Neuronal stem cell (in vitro differentiated cells): ENCODE results near the gene SERGEF.

ENCODE experiments used
- DNase-seq: peaks from one replicate; pipeline ENCODE4 v3.0.0-alpha.2; 2013; ENCODE audit warnings: low spot score
- H2AFZ ChIP-seq: one replicate; pipeline ENCODE4 v1.6.1; 2013; ENCODE audit warnings: mild to moderate bottlenecking, low read length, inconsistent platforms
- H2AK5ac ChIP-seq: 2 replicates; pipeline ENCODE4 v1.6.1; 2013; ENCODE audit warnings: low read depth, mild to moderate bottlenecking, inconsistent platforms, low read length, moderate library complexity, mixed read lengths
- H2BK120ac ChIP-seq: 2 replicates; pipeline ENCODE4 v1.6.1; 2013; ENCODE audit warnings: low read depth, mild to moderate bottlenecking, inconsistent platforms, low read length, moderate library complexity, mixed read lengths
- H2BK12ac ChIP-seq: one replicate; pipeline ENCODE4 v1.6.1; 2013; ENCODE audit warnings: low read length, inconsistent platforms
- H2BK15ac ChIP-seq: 2 replicates; pipeline ENCODE4 v1.6.1; 2013; ENCODE audit warnings: mild to moderate bottlenecking, low read length, inconsistent platforms, mixed read lengths
- H2BK5ac ChIP-seq: one replicate; pipeline ENCODE4 v1.6.1; 2013; ENCODE audit warnings: inconsistent platforms, mild to moderate bottlenecking, low read length, moderate library complexity
- H3K14ac ChIP-seq: one replicate; pipeline ENCODE4 v1.6.1; 2013; ENCODE audit warnings: low read length, inconsistent platforms
- H3K18ac ChIP-seq: 2 replicates; pipeline ENCODE4 v1.6.1; 2013; ENCODE audit warnings: low read length, inconsistent platforms
- H3K23ac ChIP-seq: 2 replicates; pipeline ENCODE4 v1.6.1; 2013; ENCODE audit warnings: low read depth, mild to moderate bottlenecking, mixed read lengths, low read length, inconsistent platforms; ENCODE audit not compliant: poor library complexity
- H3K27ac ChIP-seq: replicated peaks from 3 replicates; pipeline ENCODE4 v1.5.1; 2013; ENCODE audit warnings: low read length, inconsistent platforms
- H3K27me3 ChIP-seq, 3 experiments: 2 replicates each; pipeline ENCODE4 v1.6.1; 2013; ENCODE audit warnings: low read length in 3 of 3, mild to moderate bottlenecking in 2 of 3, inconsistent platforms in 1 of 3, low read depth in 1 of 3, mixed read lengths in 1 of 3, moderate library complexity in 1 of 3; ENCODE audit not compliant: control insufficient read depth in 3 of 3, insufficient read depth in 3 of 3
- H3K36me3 ChIP-seq, 2 donors: replicated peaks in 1 of 2; 2 replicates each; pipeline ENCODE4 v1.6.1; 2013; ENCODE audit warnings: low read length in 2 of 2; ENCODE audit not compliant: control insufficient read depth in 2 of 2, insufficient read depth in 2 of 2
- H3K4ac ChIP-seq: 2 replicates; pipeline ENCODE4 v1.6.1; 2013; ENCODE audit warnings: inconsistent platforms, mild to moderate bottlenecking, low read length, moderate library complexity
- H3K4me1 ChIP-seq, 2 donors: 1 replicate in 1 of 2; 2 replicates in 1 of 2; pipeline ENCODE4 v1.6.1; 2013; ENCODE audit warnings: low read length in 2 of 2, low read depth in 1 of 2; ENCODE audit not compliant: control insufficient read depth in 2 of 2, insufficient read depth in 1 of 2
- H3K4me2 ChIP-seq: one replicate; pipeline ENCODE4 v1.6.1; 2013; ENCODE audit warnings: mild to moderate bottlenecking, low read length, inconsistent platforms; ENCODE audit not compliant: insufficient read depth, poor library complexity, severe bottlenecking
- H3K4me3 ChIP-seq, 2 donors: 2 replicates each; pipeline ENCODE4 v1.5.1; 2013; ENCODE audit warnings: low read length in 2 of 2, mild to moderate bottlenecking in 2 of 2, inconsistent platforms in 1 of 2, moderate library complexity in 1 of 2
- H3K79me1 ChIP-seq: one replicate; pipeline ENCODE4 v1.6.1; 2013; ENCODE audit warnings: low read depth, mild to moderate bottlenecking, inconsistent platforms, low read length, moderate library complexity
- H3K9ac ChIP-seq: one replicate; pipeline ENCODE4 v1.6.1; 2013; ENCODE audit warnings: mild to moderate bottlenecking, low read depth, low read length, inconsistent platforms; ENCODE audit not compliant: poor library complexity
- H3K9me3 ChIP-seq, 2 donors: replicated peaks in 1 of 2; 2 replicates each; pipeline versions ENCODE3 to v1.6.1; 2013; ENCODE audit warnings: low read length in 2 of 2, mild to moderate bottlenecking in 2 of 2, inconsistent platforms in 1 of 2, low read depth in 1 of 2, mixed read lengths in 1 of 2, moderate library complexity in 1 of 2; ENCODE audit not compliant: control insufficient read depth in 2 of 2, insufficient read depth in 1 of 2
- H4K8ac ChIP-seq: one replicate; pipeline ENCODE4 v1.6.1; 2013; ENCODE audit warnings: low read depth, mild to moderate bottlenecking, inconsistent platforms, low read length, moderate library complexity
- H4K91ac ChIP-seq: one replicate; pipeline ENCODE4 v1.6.1; 2013; ENCODE audit warnings: low read length, low read depth, mild to moderate bottlenecking, inconsistent platforms; ENCODE audit not compliant: poor library complexity
- WGBS, 2 donors: extraction: QIAGEN DNeasy Blood & Tissue Kit; methylation state at CpG; one replicate each; pipeline ENCODE4 v1.1.7; 2013; ENCODE audit warnings: missing lambda C conversion rate in 2 of 2, mixed read lengths in 1 of 2; ENCODE audit not compliant: insufficient read length in 2 of 2, insufficient replicate concordance in 1 of 2; ENCODE audit errors: extremely low coverage in 2 of 2; 5-methylcytosine and 5-hydroxymethylcytosine counted together

The SERGEF gene

GRCh38 chr11:17782145-17782544 is 230.7 kb downstream of the SERGEF start:
- Histone ChIP-seq H3K14ac (no peak overlapping the region), H4K91ac (no peak overlapping the region), H4K8ac (no peak overlapping the region), H2AFZ (no peak overlapping the region), H3K4me3 (no peak overlapping the region), H3K79me1 (no peaks in the 10 kb centered on the region), H3K36me3 (no peaks in the 10 kb centered on the region), H3K4me1 (peaks cover 3 to 5% of the 10 kb centered on the region in 2 donors), H2BK15ac (no peak overlapping the region), H2AK5ac (no peak overlapping the region), H2BK12ac (no peak overlapping the region), H2BK5ac (no peak overlapping the region), H3K9me3 (no peaks in the 10 kb centered on the region), H3K23ac (no peak overlapping the region), H3K27me3 (no peaks in the 10 kb centered on the region), H3K9ac (no peak overlapping the region), H2BK120ac (no peak overlapping the region), H3K18ac (no peak overlapping the region), H3K4me2 (no peak overlapping the region), H3K4ac (no peak overlapping the region), H3K27ac (no peak overlapping the region)
- no peak for DNase-seq
- no CpG with 5 or more reads among the region's 12 CpGs for WGBS, 2 donors

GRCh38 chr11:17781626-17782025 is 231.2 kb downstream of the SERGEF start:
- Histone ChIP-seq H2AFZ (no peak overlapping the region), H2AK5ac (no peak overlapping the region), H3K4me1 (peaks cover 2 to 4% of the 10 kb centered on the region in 2 donors), H2BK120ac (no peak overlapping the region), H4K91ac (no peak overlapping the region), H3K4ac (no peak overlapping the region), H3K9me3 (no peaks in the 10 kb centered on the region), H2BK5ac (no peak overlapping the region), H2BK15ac (no peak overlapping the region), H3K4me3 (no peak overlapping the region), H3K9ac (no peak overlapping the region), H3K79me1 (no peaks in the 10 kb centered on the region), H3K14ac (no peak overlapping the region), H3K18ac (no peak overlapping the region), H3K27me3 (no peaks in the 10 kb centered on the region), H4K8ac (no peak overlapping the region), H3K4me2 (no peak overlapping the region), H2BK12ac (no peak overlapping the region), H3K27ac (no peak overlapping the region), H3K23ac (no peak overlapping the region), H3K36me3 (no peaks in the 10 kb centered on the region)
- DNase-seq: no peak
- no CpG with 5 or more reads among the region's 12 CpGs for WGBS, 2 donors

GRCh38 chr11:17781221-17781620 is 231.6 kb downstream of the SERGEF start:
- no peak overlapping the region for H2BK5ac ChIP-seq
- WGBS, 2 donors: no CpG with 5 or more reads among the region's 12 CpGs
- H3K18ac ChIP-seq: no peak overlapping the region

GRCh38 chr11:17780668-17781067 is 232.2 kb downstream of the SERGEF start:
- Histone ChIP-seq H4K91ac (no peak overlapping the region), H3K27ac (no peak overlapping the region), H2AK5ac (peak overlapping the region; percentile 41), H4K8ac (no peak overlapping the region), H2BK120ac (no peak overlapping the region), H3K4me2 (no peak overlapping the region), H3K9ac (no peak overlapping the region), H3K36me3 (no peaks in the 10 kb centered on the region), H3K4me1 (peaks cover 4 to 5% of the 10 kb centered on the region in 2 donors), H3K23ac (no peak overlapping the region), H3K18ac (peak overlapping the region; percentile 59), H3K4ac (no peak overlapping the region), H3K9me3 (no peaks in the 10 kb centered on the region), H3K79me1 (no peaks in the 10 kb centered on the region), H3K14ac (no peak overlapping the region), H3K27me3 (no peaks in the 10 kb centered on the region), H2AFZ (no peak overlapping the region), H2BK12ac (no peak overlapping the region), H2BK15ac (peak overlapping the region; percentile 20), H2BK5ac (no peak overlapping the region), H3K4me3 (no peak overlapping the region)
- WGBS, 2 donors: no CpG with 5 or more reads among the region's 15 CpGs
- no peak for DNase-seq

More at GRCh38 chr11:17781221-17781620, 231.6 kb downstream of the SERGEF start:
- Histone ChIP-seq H3K4me3 (no peak overlapping the region), H3K9me3 (no peaks in the 10 kb centered on the region), H3K4me1 (peaks cover 2 to 4% of the 10 kb centered on the region in 2 donors), H2AK5ac (no peak overlapping the region), H2AFZ (no peak overlapping the region), H3K14ac (peak overlapping the region; percentile 67), H3K4me2 (no peak overlapping the region), H2BK12ac (no peak overlapping the region), H2BK15ac (no peak overlapping the region), H4K91ac (no peak overlapping the region), H2BK120ac (peak overlapping the region; percentile 34), H3K36me3 (no peaks in the 10 kb centered on the region), H3K23ac (no peak overlapping the region), H3K4ac (no peak overlapping the region), H3K9ac (no peak overlapping the region), H3K79me1 (no peaks in the 10 kb centered on the region), H4K8ac (no peak overlapping the region), H3K27me3 (no peaks in the 10 kb centered on the region), H3K27ac (no peak overlapping the region)
- DNase-seq: no peak
